Spleen (tissue), 7 donors: ENCODE results near the gene PPP1R2C.

Experiments
- POLR2A ChIP-seq, 3 donors: fragments of 450-650 bp; IDR thresholded peaks; one replicate each; pipeline ENCODE4 v1.5.1; 2017; ENCODE audit warnings: antibody characterized with exemption in 3 of 3, mild to moderate bottlenecking in 1 of 3
- POLR2AphosphoS5 ChIP-seq, 3 donors: sonication (generic); formaldehyde crosslinking; IDR thresholded peaks; one replicate each; pipeline ENCODE4 v1.5.1; 2017; ENCODE audit warnings: antibody characterized with exemption in 3 of 3
- TF ChIP-seq, protein P1 (sequence below), 11 experiments: fragments of 200-600 bp in 7 of 11; fragments of 450-650 bp in 4 of 11; sonication (generic) in 4 of 11; IDR thresholded peaks in 8 of 11; conservative IDR thresholded peaks in 3 of 11; 1 replicate in 7 of 11; 2 replicates in 4 of 11; pipeline versions ENCODE4 v1.4.0 to v1.8.0; 2016 to 2021; ENCODE audit warnings: antibody characterized with exemption in 11 of 11, inconsistent platforms in 4 of 11, mild to moderate bottlenecking in 1 of 11
- donor health status: DM: no; HTN: no; CAD: no; lungs with moderate emphysema.
- donor health status: DM: no; HTN: no; CAD: no.
- donor health status: DM: no; HTN: no; CAD: no.

DNA sequence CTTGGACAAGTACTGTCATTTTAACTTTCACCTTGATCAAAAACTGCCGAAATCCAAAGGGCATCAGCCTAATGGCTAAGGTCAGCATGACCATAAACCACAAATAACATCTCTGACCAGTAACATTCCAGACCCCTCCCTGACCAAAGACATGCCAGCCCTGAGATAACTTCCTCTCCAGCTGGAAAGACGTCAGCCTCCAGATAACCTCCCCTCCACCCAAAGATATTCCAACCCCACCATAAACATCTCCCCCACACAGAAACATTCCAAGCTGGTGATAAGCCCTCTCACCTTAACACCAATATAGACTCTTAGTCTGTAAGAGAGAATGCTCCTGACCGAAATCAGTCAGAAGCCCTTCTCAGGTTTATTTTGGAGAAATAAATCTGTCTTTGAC, 7.4 kb downstream of the PPP1R2C start:
- TF ChIP-seq, protein P1, sequence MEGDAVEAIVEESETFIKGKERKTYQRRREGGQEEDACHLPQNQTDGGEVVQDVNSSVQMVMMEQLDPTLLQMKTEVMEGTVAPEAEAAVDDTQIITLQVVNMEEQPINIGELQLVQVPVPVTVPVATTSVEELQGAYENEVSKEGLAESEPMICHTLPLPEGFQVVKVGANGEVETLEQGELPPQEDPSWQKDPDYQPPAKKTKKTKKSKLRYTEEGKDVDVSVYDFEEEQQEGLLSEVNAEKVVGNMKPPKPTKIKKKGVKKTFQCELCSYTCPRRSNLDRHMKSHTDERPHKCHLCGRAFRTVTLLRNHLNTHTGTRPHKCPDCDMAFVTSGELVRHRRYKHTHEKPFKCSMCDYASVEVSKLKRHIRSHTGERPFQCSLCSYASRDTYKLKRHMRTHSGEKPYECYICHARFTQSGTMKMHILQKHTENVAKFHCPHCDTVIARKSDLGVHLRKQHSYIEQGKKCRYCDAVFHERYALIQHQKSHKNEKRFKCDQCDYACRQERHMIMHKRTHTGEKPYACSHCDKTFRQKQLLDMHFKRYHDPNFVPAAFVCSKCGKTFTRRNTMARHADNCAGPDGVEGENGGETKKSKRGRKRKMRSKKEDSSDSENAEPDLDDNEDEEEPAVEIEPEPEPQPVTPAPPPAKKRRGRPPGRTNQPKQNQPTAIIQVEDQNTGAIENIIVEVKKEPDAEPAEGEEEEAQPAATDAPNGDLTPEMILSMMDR (IDR thresholded peaks at IDR 0.05 in 8 of 11, conservative IDR thresholded peaks at IDR 0.05 in 3 of 11): no peak
- TF ChIP-seq POLR2A (IDR thresholded peaks at IDR 0.05) (no peak), POLR2AphosphoS5 (IDR thresholded peaks at IDR 0.05) (no peak)
